HG03439 (cell line): Measurements from ENCODE around the gene BMP7.

Experiments
- ATAC-seq: cut with Tn5 transposase; IDR thresholded peaks from one replicate; pipeline ENCODE4 v1.9.1; 2021; ENCODE audit warnings: mild to moderate bottlenecking, moderate library complexity; ENCODE audit not compliant: unreplicated experiment

BMP7 gene

DNA sequence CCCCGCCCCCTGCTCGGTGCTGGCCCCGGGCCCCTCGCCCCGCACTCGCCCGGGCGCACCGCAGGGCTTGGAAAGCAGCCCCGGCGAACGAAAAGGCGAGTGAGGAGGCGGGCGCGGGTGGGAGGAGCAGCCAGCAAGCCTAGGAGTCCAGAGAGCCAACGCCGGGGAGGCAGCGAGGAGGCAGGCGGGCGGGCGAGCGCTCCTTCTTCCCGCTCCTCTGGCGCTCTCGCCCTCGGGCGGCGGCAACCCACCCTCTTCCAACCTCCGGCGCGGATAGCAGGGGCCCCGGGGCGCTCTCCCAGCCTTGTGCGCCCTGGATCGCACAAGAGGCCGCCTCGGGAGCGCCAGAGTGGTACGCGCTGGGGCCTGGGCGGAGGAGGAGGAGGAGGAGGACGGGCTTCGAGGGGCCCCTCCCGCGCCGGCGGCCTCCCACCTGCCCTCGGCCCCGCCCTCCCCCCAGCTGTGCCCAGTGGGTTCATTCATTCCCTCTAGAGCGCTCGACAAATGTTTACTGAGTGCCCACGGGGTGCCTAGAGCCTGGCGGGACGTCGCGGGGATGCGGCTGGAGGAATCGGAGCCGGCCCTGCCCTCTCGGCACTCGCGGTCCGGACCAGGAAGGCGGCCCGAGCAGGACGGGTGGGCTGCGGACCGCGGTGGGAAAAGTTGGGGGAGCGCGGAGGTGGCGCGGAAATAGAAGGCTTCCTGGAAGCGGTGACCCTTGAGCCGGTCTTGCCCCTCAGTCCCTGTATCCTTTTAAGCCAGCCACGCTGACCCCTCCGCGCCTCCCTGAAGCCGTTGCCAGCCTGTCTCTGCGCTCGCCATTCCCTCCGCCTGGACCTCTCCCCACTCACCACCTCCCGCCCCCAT lies at the start of gene BMP7:
BMP7 (minus strand) TSS at position 351 of the 867 bp plus-strand sequence. CDS start 519 bp downstream, outside the sequence.
- ATAC-seq: no peak

- no peak for ATAC-seq
Measured at GRCh38 chr20:57315976-57316480, 49.6 kb upstream of the BMP7 start.

GRCh38 chr20:57315083-57315975 lies 48.9 kb upstream of the BMP7 start:
- no peak for ATAC-seq

- no peak for ATAC-seq
Measured at GRCh38 chr20:57313951-57314350, 47.5 kb upstream of the BMP7 start.

DNA sequence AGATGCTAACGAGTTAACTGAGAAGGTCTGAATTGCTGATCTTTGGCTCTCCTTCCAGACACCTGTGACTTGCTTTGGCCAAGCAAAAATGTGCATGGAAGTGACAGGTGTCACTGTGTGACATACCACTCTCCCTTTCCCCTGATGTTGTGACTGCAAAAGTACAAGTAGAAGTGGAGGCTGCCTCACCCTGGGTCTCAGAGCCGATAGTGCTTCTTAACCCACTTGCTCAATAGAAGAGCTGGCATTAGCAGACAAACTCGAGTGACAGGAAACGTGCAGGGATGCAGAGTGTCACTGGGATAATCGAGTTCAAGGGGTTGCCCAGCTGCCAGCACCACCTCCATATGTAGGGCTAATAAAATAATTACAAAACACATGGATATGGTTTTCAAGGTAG lies 46.8 kb upstream of the BMP7 start:
- no peak for ATAC-seq

- ATAC-seq: no peak
Measured at GRCh38 chr20:57312138-57312537, 45.7 kb upstream of the BMP7 start.

DNA sequence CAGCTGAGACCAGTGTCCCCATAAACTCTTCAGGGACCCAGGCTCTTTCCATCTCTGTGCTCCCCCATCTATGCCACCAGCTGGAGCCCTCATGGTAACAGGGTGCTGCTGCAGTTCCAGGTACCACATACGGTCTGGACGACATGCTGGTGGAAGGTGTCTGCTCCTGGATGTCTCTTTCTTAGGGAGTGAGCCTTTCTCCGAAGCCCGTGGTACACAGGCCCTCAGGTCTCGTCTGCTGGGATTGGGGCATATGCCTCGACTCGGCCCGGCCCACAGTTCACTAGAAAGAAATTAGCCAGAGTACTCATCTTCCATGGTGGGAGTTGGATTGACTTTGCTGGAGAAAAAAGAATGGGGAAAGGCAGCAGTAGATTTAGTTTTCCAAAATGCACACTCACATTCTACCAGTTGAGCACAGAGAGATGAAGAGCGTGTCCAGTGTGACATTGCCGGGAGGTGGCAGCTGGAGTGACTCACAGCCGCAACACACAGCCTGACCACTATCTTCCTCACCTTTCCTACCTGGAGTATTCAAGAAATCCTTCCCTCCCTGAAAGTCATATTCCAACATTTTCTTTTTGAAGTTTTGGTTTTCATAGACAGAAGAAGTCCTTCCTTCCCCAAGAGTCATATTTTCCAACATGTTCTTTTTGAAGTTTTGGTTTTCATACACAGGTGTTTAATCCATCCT lies 44.5 kb upstream of the BMP7 start:
- no peak for ATAC-seq

- no peak for ATAC-seq
Measured at GRCh38 chr20:57309544-57310115, 43.2 kb upstream of the BMP7 start.

GRCh38 chr20:57308451-57309271 lies 42.2 kb upstream of the BMP7 start:
- ATAC-seq: no peak

- ATAC-seq: no peak
Measured at GRCh38 chr20:57306747-57307146, 40.3 kb upstream of the BMP7 start.

- ATAC-seq: no peak
Measured at GRCh38 chr20:57301026-57301425, 34.6 kb upstream of the BMP7 start.

- no peak for ATAC-seq
Measured at GRCh38 chr20:57298457-57298856, 32.0 kb upstream of the BMP7 start.

- ATAC-seq: no peak
Measured at GRCh38 chr20:57294550-57294949, 28.1 kb upstream of the BMP7 start.

GRCh38 chr20:57293995-57294394 lies 27.6 kb upstream of the BMP7 start:
- no peak for ATAC-seq

DNA sequence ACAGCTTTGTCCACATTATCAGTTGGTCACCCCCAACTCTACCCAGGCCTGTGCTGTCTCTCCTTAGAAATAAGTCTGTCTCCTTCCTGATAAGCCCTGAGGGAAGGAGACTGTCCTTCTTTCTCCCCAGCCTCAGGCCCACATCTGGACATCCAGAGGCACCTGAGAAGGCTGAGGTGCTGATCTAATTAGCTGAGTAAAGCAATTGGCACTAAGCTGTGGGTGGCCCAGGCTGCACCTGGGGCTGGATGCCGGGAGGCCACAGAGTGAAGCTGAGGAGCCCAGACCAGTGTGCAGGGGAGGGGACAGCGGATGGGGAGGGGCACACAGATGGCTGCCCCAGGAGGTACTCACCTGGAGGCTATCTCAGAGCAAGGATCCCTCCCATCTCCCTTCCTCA lies 26.2 kb upstream of the BMP7 start:
- no peak for ATAC-seq

- ATAC-seq: no peak
Measured at GRCh38 chr20:57291694-57292093, 25.3 kb upstream of the BMP7 start.

DNA sequence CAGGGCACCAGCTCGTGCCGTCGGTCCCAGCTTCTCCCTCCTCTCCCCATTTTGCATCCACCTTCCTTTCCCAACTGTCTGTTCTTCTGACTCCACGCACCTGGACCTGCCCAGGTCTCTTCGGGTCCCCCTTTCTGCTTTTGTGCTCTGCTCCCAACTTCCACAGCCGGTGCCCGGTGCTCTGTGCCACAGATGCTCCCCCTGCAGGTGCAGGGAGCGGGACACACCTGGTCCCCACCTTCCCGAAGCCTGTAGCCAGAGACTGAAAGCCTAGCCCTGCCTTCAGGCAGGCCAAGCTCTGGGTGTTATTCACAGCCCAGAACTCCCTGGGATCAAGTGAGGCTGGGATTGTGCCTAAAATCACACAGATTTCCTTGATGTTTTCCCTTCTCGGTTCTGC lies 24.6 kb upstream of the BMP7 start:
- no peak for ATAC-seq

DNA sequence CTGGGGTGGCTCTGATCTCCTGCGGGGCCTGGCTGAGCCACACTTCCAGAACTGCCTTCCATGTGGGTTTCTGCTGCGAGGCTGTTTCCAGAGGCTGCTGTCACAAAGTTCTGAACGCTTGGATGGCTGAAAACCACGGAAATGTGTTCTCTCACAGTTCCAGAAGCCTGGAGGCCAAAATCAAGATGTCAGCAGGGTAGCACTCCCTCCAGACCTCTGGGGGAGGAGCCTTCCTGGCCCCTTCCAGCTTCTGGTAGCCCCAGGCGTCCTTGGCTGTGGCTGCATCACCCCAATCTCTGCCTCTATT lies 23.7 kb upstream of the BMP7 start:
- no peak for ATAC-seq

DNA sequence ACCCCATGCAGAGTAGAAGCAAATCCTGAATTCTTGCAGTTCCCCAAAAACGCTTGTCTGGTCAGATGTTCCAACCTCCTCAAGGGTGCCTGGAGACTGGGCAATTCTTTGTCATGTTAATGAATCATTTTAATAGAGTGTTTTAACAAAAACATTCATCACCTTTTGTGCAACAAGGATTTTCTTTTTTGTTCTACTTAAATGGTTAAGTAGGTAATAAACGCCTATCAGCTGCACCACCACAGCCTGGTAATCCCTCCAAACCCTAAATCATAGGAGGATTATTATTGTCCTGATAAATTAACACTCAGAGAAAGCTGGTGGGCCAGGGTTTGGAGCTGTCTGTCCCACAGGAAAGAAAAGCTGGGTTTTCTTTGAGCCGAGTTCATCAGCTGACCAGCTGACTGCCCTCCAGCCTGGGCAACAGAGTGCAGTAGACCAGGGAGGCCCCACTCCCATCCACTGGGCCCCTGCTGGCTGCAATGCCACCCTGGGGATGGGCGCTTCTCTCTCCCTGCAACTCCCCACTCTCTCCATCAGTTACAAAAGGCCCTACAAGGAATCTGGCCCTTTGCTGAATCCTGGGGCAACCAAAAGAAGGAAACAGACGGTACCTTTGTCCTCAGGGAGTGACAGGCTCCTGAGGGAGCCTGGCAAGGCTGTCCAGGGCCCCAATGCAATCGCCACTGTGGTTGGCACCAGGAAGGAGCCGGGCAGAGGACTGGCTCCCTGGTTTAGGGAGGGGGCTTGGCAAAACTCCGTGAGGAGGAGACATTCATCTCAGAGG lies 23.1 kb upstream of the BMP7 start:
- no peak for ATAC-seq
